ENCODE measurements around the gene GPC6.

GPC6 gene

DNA sequence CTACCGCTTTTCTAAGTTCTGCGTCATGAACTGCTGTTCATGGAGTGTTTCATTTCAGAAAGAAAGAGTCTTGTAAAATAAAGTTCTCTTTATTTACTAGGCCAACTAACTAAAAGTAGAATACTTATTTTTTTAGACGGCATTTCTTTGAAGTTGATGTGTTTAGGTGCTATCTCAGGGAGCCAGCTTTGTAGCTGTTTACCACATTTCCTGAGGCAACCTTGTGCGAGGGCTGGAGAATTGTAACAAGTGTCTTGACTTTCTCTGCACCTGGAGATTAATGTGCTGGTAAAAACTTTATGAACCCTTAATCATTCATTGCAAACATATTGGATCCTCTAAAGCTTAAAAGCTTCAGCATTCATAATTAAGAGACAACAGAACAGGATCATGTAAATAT is 229.3 kb downstream of the GPC6 start:
- DNase-seq (ENCODE audit: low read depth, low spot score): no peak
- TF ChIP-seq, protein P1, sequence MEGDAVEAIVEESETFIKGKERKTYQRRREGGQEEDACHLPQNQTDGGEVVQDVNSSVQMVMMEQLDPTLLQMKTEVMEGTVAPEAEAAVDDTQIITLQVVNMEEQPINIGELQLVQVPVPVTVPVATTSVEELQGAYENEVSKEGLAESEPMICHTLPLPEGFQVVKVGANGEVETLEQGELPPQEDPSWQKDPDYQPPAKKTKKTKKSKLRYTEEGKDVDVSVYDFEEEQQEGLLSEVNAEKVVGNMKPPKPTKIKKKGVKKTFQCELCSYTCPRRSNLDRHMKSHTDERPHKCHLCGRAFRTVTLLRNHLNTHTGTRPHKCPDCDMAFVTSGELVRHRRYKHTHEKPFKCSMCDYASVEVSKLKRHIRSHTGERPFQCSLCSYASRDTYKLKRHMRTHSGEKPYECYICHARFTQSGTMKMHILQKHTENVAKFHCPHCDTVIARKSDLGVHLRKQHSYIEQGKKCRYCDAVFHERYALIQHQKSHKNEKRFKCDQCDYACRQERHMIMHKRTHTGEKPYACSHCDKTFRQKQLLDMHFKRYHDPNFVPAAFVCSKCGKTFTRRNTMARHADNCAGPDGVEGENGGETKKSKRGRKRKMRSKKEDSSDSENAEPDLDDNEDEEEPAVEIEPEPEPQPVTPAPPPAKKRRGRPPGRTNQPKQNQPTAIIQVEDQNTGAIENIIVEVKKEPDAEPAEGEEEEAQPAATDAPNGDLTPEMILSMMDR (IDR thresholded peaks at IDR 0.05; ENCODE audit: low read depth, low read length): no peak
- H3K4me3 ChIP-seq (ENCODE audit: low read depth, low read length): no peak overlapping the region
- in situ Hi-C loops (cut with HindIII; ENCODE audit: low sequenced_read_pairs): no loop called here

GRCh38 chr13:93460005-93460404 is 233.4 kb downstream of the GPC6 start:
- TF ChIP-seq, protein P1 (IDR thresholded peaks at IDR 0.05; ENCODE audit: low read depth, low read length): no peak
- H3K4me3 ChIP-seq (ENCODE audit: low read depth, low read length): no peak overlapping the region
- in situ Hi-C loops (cut with HindIII; ENCODE audit: low sequenced_read_pairs): no loop called here
- DNase-seq (ENCODE audit: low read depth, low spot score): no peak

DNA sequence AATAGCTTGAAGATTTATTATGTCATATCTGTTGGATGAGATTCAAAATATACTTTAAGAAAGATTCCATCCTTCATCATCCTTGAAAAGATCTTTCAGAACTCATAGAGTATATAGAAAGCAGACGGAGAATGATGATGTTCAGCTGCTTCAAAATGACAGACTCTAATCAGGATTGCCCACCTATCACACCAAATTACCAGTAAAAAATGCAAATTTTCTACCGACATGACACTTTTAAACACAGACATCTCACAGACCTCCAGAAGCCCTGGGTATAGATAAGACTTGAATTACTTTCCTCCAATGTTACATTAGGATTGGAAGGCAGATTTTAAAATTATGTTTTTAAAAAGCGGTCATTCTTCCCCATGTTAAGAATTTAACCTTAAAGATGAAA is 235.5 kb downstream of the GPC6 start:
- DNase-seq (ENCODE audit: low read depth, low spot score): no peak
- in situ Hi-C loops (cut with HindIII; ENCODE audit: low sequenced_read_pairs): no loop called here
- TF ChIP-seq, protein P1 (IDR thresholded peaks at IDR 0.05; ENCODE audit: low read depth, low read length): no peak
- H3K4me3 ChIP-seq (ENCODE audit: low read depth, low read length): no peak overlapping the region

DNA sequence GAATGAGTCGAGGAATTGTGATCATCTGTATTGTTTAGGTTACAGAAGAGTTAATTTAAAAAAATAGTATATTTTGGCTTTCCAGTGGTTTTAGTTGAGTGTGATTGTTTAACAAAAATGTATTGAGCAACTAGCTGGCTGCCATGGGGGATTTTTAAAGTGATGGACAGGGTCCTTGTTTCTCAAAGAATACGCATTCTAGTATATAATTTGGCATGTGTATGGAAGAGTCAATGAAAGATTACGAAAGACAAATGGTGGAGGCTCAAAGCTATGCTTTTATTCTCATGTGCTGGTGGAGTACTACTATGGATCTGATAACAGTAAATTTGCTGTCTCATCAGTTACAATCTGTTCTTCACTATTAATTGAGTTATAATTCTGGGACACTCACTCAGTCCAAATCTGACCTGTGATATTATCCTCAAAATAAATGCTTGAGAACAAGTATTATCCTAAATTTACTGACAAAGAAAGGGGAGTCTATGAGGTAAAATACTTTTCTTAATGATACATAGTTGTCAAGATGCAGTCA is 240.0 kb downstream of the GPC6 start:
- no peak overlapping the region for H3K4me3 ChIP-seq (ENCODE audit: low read depth, low read length)
- no peak for DNase-seq (ENCODE audit: low read depth, low spot score)
- TF ChIP-seq, protein P1 (IDR thresholded peaks at IDR 0.05; ENCODE audit: low read depth, low read length): no peak
- in situ Hi-C loops (cut with HindIII; ENCODE audit: low sequenced_read_pairs): no loop called here

- DNase-seq (ENCODE audit: low read depth, low spot score): no peak
- TF ChIP-seq, protein P1 (IDR thresholded peaks at IDR 0.05; ENCODE audit: low read depth, low read length): no peak
- no peak overlapping the region for H3K4me3 ChIP-seq (ENCODE audit: low read depth, low read length)
- in situ Hi-C loops (cut with HindIII; ENCODE audit: low sequenced_read_pairs): no loop called here
Measured at GRCh38 chr13:93467175-93467574, 240.6 kb downstream of the GPC6 start.

GRCh38 chr13:93468433-93468832 is 241.8 kb downstream of the GPC6 start:
- in situ Hi-C loops (cut with HindIII; ENCODE audit: low sequenced_read_pairs): no loop called here
- H3K4me3 ChIP-seq (ENCODE audit: low read depth, low read length): no peak overlapping the region
- DNase-seq (ENCODE audit: low read depth, low spot score): no peak
- TF ChIP-seq, protein P1 (IDR thresholded peaks at IDR 0.05; ENCODE audit: low read depth, low read length): no peak

- in situ Hi-C loops (cut with HindIII; ENCODE audit: low sequenced_read_pairs): no loop called here
- no peak for DNase-seq (ENCODE audit: low read depth, low spot score)
- TF ChIP-seq, protein P1 (IDR thresholded peaks at IDR 0.05; ENCODE audit: low read depth, low read length): no peak
- no peak overlapping the region for H3K4me3 ChIP-seq (ENCODE audit: low read depth, low read length)
Measured at GRCh38 chr13:93472296-93472695, 245.7 kb downstream of the GPC6 start.
